Stimulated activated CD4-positive, alpha-beta T cell treated with anti-CD3 and anti-CD28 coated beads, Interleukin-1b, Interleukin-23, amount 100 ng/mL, for 1 hour (primary cell): ENCODE results near the gene KRTAP10-7.
"Not testable (repeated sequence)": the region's sequence is repeated elsewhere in the genome, so short reads cannot be mapped to it uniquely, and the experiment has no call there.

Experiments used
- DNase-seq, 2 donors: peaks; one replicate each; pipeline ENCODE4 v3.0.0-alpha.2; 2020; ENCODE audit warnings: low read depth in 2 of 2

The KRTAP10-7 gene

GRCh38 chr21:44636209-44637017, 36.0 kb downstream of the KRTAP10-7 start:
- no peak for DNase-seq

- no peak for DNase-seq
Observed at GRCh38 chr21:44637018-44637850, 36.8 kb downstream of the KRTAP10-7 start, which contains the start of gene KRTAP10-10. Gene KRTAP10-10, plus strand, starts transcription at chr21:44637356. Its CDS starts 62 bp downstream, at chr21:44637418.

DNA sequence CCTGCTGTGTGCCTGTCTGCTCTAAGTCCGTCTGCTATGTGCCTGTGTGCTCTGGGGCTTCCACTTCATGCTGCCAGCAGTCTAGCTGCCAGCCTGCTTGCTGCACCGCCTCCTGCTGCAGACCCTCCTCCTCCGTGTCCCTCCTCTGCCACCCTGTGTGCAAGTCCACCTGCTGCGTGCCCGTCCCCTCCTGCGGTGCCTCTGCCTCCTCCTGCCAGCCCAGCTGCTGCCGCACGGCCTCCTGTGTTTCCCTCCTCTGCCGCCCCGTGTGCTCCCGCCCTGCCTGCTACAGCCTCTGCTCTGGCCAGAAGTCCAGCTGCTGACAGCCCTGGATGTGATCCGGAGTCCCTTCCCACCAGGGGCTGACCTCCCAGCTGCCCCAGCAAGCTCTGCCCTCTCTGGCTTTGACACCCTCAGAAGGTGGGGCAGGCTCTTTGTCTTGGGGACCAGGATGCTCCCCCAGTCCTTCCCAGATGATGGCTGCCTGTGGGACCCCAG, 37.5 kb downstream of the KRTAP10-7 start:
- not testable (repeated sequence) for DNase-seq

DNA sequence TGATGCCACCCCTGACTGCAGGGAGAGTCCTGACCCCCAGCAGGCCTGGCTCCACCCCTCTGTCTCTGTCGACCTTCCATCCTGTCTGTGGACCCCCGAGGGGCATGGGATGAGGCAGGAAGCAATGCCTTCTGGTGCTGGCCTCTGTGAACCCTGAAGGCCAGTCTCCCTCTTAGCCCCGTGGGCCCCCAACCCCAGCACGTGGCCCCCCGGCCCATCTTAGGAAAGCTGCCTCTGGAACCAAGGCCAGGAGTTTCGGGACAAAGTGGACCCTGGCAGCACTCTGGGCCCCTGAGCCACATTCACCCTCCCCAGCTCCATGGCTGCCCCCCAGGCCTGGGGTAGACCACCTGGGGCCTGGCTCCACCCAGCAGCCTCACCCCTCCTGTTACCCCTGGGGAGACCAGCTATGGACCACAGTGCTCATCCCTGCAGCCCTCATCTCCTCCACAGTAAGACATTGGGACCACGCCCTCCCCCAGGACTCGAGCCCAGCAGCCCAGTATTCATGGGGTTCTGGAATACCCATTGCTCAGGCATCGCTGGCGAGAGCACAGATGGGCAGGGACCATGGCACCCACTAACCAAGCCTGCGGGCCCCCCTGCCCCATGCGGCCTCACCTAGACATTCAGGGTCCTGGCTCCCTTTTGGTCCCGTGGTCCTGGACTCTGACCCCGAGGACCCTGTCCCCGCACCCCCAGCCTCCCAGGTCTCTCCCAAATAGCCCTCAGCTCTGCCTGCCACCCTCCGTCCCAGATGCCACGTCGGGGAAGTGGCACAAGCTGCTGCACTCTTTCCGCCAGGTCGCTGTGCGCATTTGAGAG, 38.3 kb downstream of the KRTAP10-7 start:
- not testable (repeated sequence) for DNase-seq

- DNase-seq = no peak
Observed at GRCh38 chr21:44639331-44639655, 38.9 kb downstream of the KRTAP10-7 start.

- no peak for DNase-seq
Observed at GRCh38 chr21:44640761-44641160, 40.4 kb downstream of the KRTAP10-7 start.

DNA sequence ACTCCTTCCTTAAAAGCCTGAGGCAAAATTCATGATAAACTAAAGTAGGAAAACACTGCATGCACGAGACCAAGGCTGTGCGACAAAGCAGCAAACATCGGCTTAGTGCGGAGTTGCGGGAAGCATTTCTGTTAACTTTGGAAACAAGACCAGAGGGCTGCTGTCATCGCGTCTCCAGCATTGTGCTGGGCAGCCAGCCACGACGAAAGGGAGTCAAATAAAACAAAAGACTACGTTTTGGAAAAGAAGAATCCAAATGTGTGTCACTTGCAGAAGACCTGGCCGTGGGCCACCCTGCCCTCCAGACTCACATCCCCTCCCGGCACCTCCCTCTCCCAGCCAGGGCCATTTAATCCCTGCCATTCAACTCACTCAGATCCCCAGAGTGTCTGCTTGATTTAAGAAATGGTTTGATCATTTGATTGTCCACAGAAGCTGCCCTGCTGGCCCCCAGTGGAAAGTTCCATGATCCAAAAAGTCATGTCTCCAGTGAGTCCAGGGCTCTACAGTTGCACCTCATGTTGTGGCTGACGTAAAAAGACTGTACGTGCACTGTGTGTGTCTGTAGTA, 43.4 kb downstream of the KRTAP10-7 start:
- DNase-seq = no peak

DNA sequence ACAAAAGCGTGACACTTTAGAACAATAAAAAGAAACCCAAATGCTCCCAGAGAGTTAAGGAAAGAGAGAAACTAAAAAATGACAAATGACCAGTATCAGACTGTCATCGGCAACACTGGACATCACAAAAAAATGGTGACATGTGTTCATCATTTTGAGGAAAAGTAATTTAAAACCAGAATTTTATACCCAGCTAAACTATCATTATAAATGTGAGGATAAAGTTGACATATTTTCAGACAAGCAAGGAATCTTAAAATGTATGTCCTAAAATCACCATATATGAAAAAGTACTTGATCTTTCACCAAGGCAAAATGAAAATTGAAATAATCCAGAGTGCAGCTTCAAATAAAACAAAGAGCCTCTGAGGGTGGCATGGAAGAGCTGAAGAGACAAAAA, 44.5 kb downstream of the KRTAP10-7 start:
- no peak for DNase-seq

DNA sequence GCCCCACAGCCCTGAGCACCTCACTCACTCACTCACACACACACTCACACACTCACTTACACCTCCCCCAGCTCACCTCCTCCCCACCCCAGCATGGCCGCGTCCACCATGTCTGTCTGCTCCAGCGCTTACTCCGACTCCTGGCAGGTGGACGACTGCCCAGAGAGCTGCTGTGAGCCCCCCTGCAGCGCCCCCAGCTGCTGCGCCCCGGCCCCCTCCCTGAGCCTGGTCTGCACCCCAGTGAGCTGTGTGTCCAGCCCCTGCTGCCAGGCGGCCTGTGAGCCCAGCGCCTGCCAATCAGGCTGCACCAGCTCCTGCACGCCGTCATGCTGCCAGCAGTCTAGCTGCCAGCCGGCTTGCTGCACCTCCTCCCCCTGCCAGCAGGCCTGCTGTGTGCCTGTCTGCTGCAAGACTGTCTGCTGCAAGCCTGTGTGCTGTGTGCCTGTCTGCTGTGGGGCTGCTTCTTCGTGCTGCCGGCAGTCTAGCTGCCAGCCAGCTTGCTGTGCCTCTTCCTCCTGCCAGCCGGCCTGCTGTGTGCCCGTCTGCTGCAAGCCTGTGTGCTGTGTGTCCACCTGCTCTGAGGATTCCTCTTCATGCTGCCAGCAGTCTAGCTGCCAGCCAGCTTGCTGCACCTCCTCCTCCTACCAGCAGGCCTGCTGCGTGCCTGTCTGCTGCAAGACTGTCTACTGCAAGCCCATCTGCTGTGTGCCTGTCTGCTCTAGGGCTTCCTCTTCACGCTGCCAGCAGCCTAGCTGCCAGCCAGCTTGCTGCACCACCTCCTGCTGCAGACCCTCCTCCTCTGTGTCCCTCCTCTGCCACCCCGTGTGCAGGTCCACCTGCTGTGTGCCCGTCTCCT, 46.2 kb downstream of the KRTAP10-7 start, which contains the start of gene KRTAP10-11:
Gene KRTAP10-11, plus strand, starts transcription at position 49 of the 856 bp plus-strand sequence. Its CDS starts 45 bp downstream, at position 94.
- DNase-seq = not testable (repeated sequence)

GRCh38 chr21:44647222-44647552, 46.8 kb downstream of the KRTAP10-7 start:
- DNase-seq = no peak

DNA sequence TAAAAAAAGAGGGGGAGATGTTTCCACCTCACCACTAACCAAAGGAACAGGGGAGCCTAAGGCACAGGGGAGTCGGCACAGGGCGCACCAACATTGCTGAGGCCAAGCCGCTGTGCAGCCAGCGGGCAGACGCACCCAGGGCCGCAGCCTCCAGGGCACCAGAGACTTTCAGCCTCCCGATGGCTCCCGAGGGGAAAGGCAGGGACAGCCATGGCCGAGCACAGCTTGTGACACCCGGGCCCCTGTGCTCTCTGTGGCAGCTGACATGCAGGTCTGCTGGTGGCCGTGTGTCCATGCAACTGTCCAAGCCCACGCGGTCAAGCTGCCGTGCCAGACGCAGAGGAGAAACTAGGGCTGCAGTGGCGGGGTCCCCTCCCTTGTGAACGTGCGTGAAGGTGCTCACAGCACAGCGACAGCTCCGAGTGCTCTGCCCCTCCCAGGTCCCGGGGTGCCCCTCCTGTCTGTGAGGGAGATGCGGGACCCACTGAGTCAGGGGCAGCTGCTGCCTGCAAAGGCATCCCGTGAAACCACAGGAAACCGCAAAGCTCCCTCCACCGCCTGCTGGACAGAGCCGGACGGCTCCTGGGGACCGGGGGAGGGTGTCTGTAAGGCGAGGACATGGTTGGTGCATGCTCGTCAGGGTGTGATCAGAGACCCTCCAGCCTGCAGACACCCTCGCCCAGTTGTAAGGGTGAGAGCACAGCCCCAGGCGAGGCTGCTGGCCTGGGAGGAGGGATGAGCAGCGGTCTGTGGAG, 48.3 kb downstream of the KRTAP10-7 start:
- no peak for DNase-seq

DNA sequence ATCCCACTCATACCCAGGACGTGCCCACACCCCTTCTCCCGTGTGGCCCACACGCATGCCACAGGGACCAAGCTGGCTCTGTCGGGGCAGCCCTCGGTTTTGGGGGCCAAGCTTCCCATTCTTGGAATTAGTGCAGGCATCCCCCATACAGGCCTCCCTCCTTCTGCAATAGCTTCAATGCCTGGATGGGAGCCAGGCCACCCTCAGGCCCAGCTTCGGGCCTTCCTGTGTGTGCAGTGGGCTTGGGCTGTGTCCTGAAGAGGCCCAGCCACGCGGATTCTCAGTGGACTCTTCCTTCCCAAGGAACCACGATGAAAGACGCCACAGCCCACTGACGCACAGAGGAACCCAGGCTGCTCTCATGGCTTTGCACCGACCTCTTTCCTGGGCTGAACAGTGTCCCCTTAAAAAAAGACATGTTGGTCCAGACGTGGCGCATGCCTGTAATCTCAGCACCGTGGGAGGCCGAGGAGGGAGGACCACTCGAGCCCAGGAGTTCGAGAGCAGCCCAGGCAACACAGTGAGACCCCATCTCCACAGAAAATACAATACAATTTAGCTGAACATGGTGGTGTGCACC, 49.2 kb downstream of the KRTAP10-7 start:
- DNase-seq = no peak

DNA sequence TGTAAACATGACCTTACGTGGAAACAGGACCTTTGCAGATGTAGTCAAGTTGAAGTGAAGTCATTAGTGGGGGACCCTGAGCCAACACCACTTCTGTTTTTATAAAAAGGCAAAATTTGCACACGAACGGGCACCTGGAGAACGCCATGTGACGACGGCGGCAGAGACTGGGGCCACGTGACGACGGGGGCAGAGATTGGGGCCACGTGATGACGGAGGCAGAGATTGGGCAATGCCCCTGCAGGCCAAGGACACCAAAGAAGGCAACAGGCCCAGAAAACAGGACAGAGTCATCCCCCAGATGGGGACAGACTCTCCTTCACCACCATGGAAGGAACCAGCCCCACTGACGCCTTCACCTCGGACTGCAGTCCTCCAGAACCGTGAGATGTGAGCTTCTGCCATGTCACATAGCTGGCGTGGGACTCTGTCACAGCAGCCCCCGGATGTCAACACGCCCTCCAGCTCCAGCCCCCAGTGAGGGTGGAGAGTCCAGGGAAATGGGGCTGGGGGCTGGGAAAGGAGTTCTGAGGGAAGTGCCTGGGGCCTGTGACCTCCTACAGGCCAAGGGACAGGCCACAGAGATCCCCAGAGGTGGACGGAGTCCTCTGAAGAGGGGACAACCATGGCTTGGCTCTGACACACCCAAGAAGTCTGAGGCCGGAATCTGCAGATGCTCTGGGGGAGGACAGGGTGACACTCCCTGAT, 50.0 kb downstream of the KRTAP10-7 start:
- DNase-seq = no peak

GRCh38 chr21:44650973-44651675, 50.7 kb downstream of the KRTAP10-7 start:
- DNase-seq = no peak
